WTC11 (cell line): Measurements from ENCODE around the gene CRYZ.

Experiments used
- CREM ChIP-seq: sonication (generic); formaldehyde crosslinking; IDR thresholded peaks from 2 replicates; pipeline ENCODE4 v1.8.1; 2022; ENCODE audit warnings: mild to moderate bottlenecking, missing genetic modification reagents, moderate library complexity
- GTF2I ChIP-seq: fragments of 250-450 bp; sonication (Bioruptor Pico); conservative IDR thresholded peaks from 2 replicates; pipeline ENCODE4 v1.4.0; 2021; ENCODE audit warnings: mild to moderate bottlenecking
- HMGA2 ChIP-seq: fragments of 250-450 bp; sonication (Bioruptor Pico); IDR thresholded peaks from 2 replicates; pipeline ENCODE4 v1.4.0; 2021; ENCODE audit warnings: mild to moderate bottlenecking, moderate library complexity
- NR3C1 ChIP-seq: sonication (generic); formaldehyde crosslinking; conservative IDR thresholded peaks from 2 replicates; pipeline ENCODE4 v1.8.1; 2023; ENCODE audit warnings: low read depth, mild to moderate bottlenecking, missing genetic modification reagents
- ZNF317 ChIP-seq: sonication (generic); formaldehyde crosslinking; IDR thresholded peaks from 2 replicates; pipeline ENCODE4 v1.8.1; 2023; ENCODE audit warnings: low read depth, mild to moderate bottlenecking, moderate library complexity, missing genetic modification reagents, borderline replicate concordance
- TF ChIP-seq, protein P1 (sequence below): fragments of 250-450 bp; sonication (Bioruptor Pico); IDR thresholded peaks from 2 replicates; pipeline ENCODE4 v1.8.0; 2021; ENCODE audit warnings: mild to moderate bottlenecking
- TF ChIP-seq, protein P2 (sequence below): sonication (generic); formaldehyde crosslinking; conservative IDR thresholded peaks from 2 replicates; pipeline ENCODE4 v1.8.1; 2022; ENCODE audit warnings: mild to moderate bottlenecking, missing genetic modification reagents

DNA sequence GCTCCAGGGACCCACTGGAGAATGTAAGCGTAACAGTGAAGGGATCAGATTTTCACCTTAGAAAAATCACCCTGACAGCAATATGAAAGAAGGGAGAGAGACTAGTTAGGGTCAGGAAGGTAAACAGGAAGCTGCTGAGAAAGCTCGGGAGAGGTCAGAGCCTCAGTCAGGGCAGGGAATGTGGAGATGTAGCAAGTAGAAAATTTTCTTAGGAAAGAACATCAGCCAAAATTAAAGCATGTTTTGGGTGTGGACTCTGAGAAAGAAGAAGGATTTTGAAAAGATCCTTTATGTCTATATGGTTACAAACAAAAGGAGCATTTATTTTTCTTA is 42.5 kb downstream of the CRYZ start:
- TF ChIP-seq CREM = no peak
- TF ChIP-seq NR3C1 = no peak
- no peak for TF ChIP-seq HMGA2 (CRISPR knock-in tag)
- TF ChIP-seq, protein P1, sequence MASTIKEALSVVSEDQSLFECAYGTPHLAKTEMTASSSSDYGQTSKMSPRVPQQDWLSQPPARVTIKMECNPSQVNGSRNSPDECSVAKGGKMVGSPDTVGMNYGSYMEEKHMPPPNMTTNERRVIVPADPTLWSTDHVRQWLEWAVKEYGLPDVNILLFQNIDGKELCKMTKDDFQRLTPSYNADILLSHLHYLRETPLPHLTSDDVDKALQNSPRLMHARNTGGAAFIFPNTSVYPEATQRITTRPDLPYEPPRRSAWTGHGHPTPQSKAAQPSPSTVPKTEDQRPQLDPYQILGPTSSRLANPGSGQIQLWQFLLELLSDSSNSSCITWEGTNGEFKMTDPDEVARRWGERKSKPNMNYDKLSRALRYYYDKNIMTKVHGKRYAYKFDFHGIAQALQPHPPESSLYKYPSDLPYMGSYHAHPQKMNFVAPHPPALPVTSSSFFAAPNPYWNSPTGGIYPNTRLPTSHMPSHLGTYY = no peak
- TF ChIP-seq, protein P2, sequence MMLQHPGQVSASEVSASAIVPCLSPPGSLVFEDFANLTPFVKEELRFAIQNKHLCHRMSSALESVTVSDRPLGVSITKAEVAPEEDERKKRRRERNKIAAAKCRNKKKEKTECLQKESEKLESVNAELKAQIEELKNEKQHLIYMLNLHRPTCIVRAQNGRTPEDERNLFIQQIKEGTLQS (CRISPR knock-in tag) = no peak
- no peak for TF ChIP-seq ZNF317 (CRISPR knock-in tag)
- TF ChIP-seq GTF2I (CRISPR knock-in tag) = no peak
